ENCODE data around the gene TYMS. TPM values are rescaled to one million over a fixed set of nuclear protein-coding genes. Genes with fewer than 3 reads are reported as not detected.

Gene TYMS
- total and polyA plus RNA-seq, 2 donors (not counting 3 experiments of a cell fraction or from before 2014, with no cell fraction given) = 136 to 200 TPM

DNA sequence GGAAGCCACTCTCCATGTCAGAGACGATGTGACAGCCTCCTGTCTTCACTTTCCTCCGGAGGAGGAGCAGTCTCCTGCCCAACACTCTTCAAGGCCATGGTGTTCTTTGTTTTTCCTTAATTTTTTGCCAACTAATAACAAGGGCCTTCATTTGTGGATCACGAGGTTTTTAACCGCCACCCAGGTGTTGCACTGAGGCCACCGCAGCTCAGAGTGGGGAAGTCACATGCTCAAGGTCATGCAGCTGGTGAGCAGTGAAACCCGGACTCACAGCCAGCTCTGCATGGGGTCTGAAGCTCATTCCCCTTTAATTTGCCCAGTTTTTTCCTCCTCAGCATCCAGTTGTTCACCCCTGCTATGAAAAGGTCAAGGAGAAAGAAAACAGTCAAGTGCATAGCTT is 35.4 kb downstream of the TYMS start:
- H3K9me1 ChIP-seq (replicated peaks; ENCODE audit: control insufficient read depth, extremely low read depth, insufficient read depth, low read length) = no peaks in the 10 kb centered on the region
- no peaks in the 10 kb centered on the region for H3K9me3 ChIP-seq (replicated peaks; ENCODE audit: control insufficient read depth, insufficient read depth, low read length)
- no peaks in the 10 kb centered on the region for H3K27me3 ChIP-seq (ENCODE audit: control insufficient read depth in 2 of 2, insufficient read depth in 2 of 2, low read length in 2 of 2)
- TF ChIP-seq FOS (IDR thresholded peaks at IDR 0.05; ENCODE audit: borderline replicate concordance, insufficient read depth, low read length) (no peak), JUN (IDR thresholded peaks at IDR 0.05; ENCODE audit: borderline replicate concordance, insufficient read depth, insufficient read length, low read depth) (no peak), MYC (IDR thresholded peaks at IDR 0.05; ENCODE audit: low read depth, low read length) (no peak), POLR2AphosphoS5 (IDR thresholded peaks at IDR 0.05; ENCODE audit: insufficient read depth, low read depth, low read length) (no peak), POLR2A (IDR thresholded peaks at IDR 0.05; ENCODE audit: low read depth, low read length) (no peak), GATA2 (IDR thresholded peaks at IDR 0.05; ENCODE audit: insufficient read depth, insufficient read length, low read depth, low read length) (no peak), EZH2 (IDR thresholded peaks at IDR 0.05; ENCODE audit: borderline replicate concordance, low read depth, low read length, severe bottlenecking) (no peak)
- TF ChIP-seq, protein P1, sequence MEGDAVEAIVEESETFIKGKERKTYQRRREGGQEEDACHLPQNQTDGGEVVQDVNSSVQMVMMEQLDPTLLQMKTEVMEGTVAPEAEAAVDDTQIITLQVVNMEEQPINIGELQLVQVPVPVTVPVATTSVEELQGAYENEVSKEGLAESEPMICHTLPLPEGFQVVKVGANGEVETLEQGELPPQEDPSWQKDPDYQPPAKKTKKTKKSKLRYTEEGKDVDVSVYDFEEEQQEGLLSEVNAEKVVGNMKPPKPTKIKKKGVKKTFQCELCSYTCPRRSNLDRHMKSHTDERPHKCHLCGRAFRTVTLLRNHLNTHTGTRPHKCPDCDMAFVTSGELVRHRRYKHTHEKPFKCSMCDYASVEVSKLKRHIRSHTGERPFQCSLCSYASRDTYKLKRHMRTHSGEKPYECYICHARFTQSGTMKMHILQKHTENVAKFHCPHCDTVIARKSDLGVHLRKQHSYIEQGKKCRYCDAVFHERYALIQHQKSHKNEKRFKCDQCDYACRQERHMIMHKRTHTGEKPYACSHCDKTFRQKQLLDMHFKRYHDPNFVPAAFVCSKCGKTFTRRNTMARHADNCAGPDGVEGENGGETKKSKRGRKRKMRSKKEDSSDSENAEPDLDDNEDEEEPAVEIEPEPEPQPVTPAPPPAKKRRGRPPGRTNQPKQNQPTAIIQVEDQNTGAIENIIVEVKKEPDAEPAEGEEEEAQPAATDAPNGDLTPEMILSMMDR (IDR thresholded peaks at IDR 0.05; ENCODE audit: extremely low read depth in 1 of 2, insufficient read depth in 1 of 2, low read depth in 1 of 2, low read length in 2 of 2) = no peak
- TF ChIP-seq, protein P2, sequence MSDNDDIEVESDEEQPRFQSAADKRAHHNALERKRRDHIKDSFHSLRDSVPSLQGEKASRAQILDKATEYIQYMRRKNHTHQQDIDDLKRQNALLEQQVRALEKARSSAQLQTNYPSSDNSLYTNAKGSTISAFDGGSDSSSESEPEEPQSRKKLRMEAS (IDR thresholded peaks at IDR 0.05; ENCODE audit: insufficient read depth, insufficient read length) = no peak
- H3K9ac ChIP-seq (replicated peaks; ENCODE audit: extremely low read depth, insufficient read depth, low read length) = no peak overlapping the region
- DNase-seq (ENCODE audit: low read depth, low spot score) (no peak), FAIRE-seq (no peak)
- ChIA-PET POLR2A (no interaction called here), CTCF (interaction anchor here (0.7 to 1.3 kb wide), 5 partner anchors 10 to 146 kb away, joined by 3 to 4 read pairs (median 3); partner anchors contain the start of gene ENOSF1)
- no peak overlapping the region for H3K4me2 ChIP-seq (ENCODE audit: insufficient read depth, low read length)
- no peaks in the 10 kb centered on the region for H4K20me1 ChIP-seq (replicated peaks; ENCODE audit: control insufficient read depth, extremely low read depth, insufficient read depth, low read length)
- intact Hi-C loops (cut with micrococcal nuclease) = no loop called here
- no peak overlapping the region for H3K4me3 ChIP-seq (replicated peaks in 1 of 3; ENCODE audit: insufficient read depth in 1 of 3, low read depth in 1 of 3, low read length in 3 of 3)
- peaks cover 0 to 10% of the 10 kb centered on the region in 2 experiments for H3K36me3 ChIP-seq (ENCODE audit: control insufficient read depth in 2 of 2, extremely low read depth in 1 of 2, insufficient read depth in 2 of 2, low read length in 2 of 2)
- dilution Hi-C loops (cut with MboI; ENCODE audit: extremely low pct_ligation_motif_present, low sequenced_read_pairs) = no loop called here
- H3K79me2 ChIP-seq (ENCODE audit: control insufficient read depth, insufficient read depth, low read length) = peaks cover 6% of the 10 kb centered on the region
- H2AFZ ChIP-seq (ENCODE audit: low read depth, low read length) = no peak overlapping the region
- no TSS peak for BruUV-seq (replicated peaks)
- no peaks in the 10 kb centered on the region for H3K4me1 ChIP-seq (ENCODE audit: control insufficient read depth, extremely low read depth, insufficient read depth, low read length)
- no peak overlapping the region for H3K27ac ChIP-seq (ENCODE audit: insufficient read depth, low read depth, low read length)
